GM12873 (cell line): ENCODE data around the gene ZNF235.

ENCODE experiments used
- CTCF ChIP-seq: IDR thresholded peaks from 2 replicates; pipeline ENCODE4 v1.5.1; 2012; ENCODE audit warnings: low read depth, mild to moderate bottlenecking, moderate library complexity, low read length, control low read depth; ENCODE audit not compliant: insufficient read depth; ENCODE audit errors: missing control alignments

Gene ZNF235

GRCh38 chr19:44304659-44305193 lies at the start of gene ZNF235:
Gene ZNF235 (minus strand): TSS chr19:44305025. CDS start chr19:44303404, 1,621 bp downstream.
- TF ChIP-seq CTCF: no peak

GRCh38 chr19:44346556-44346955 lies 41.7 kb upstream of the ZNF235 start:
- TF ChIP-seq CTCF: no peak

- no peak for TF ChIP-seq CTCF
These were observed 41.1 kb upstream of the ZNF235 start for GRCh38 chr19:44345959-44346358.

GRCh38 chr19:44344255-44344654 lies 39.4 kb upstream of the ZNF235 start:
- TF ChIP-seq CTCF: peak; percentile 29

GRCh38 chr19:44341794-44342193 lies 37.0 kb upstream of the ZNF235 start:
- no peak for TF ChIP-seq CTCF

GRCh38 chr19:44332145-44332544 lies 27.3 kb upstream of the ZNF235 start:
- no peak for TF ChIP-seq CTCF

- TF ChIP-seq CTCF: no peak
These were observed 11.1 kb upstream of the ZNF235 start for GRCh38 chr19:44315883-44316282.

- TF ChIP-seq CTCF: no peak
These were observed 8.4 kb upstream of the ZNF235 start for GRCh38 chr19:44313231-44313630.
